Tibial artery (tissue), 4 donors: ENCODE data around the gene POU3F1.

Experiments used
- DNase-seq, 2 donors: peaks; one replicate each; pipeline ENCODE4 v3.0.0-alpha.2; 2019
- H3K27ac ChIP-seq, 2 donors: fragments of 200-600 bp; sonication (generic) in 1 of 2; 1 replicate in 1 of 2; 2 replicates in 1 of 2; pipeline ENCODE4 v1.5.1; 2018 to 2019; ENCODE audit warnings: mild to moderate bottlenecking in 1 of 2
- H3K27me3 ChIP-seq, 2 donors: fragments of 200-600 bp; sonication (generic) in 1 of 2; one replicate each; pipeline versions ENCODE4 v1.5.1 to v1.6.0; 2016 to 2019
- H3K36me3 ChIP-seq, 3 donors: fragments of 200-600 bp; sonication (generic) in 2 of 3; one replicate each; pipeline ENCODE4 v1.5.1; 2016 to 2019; ENCODE audit warnings: mild to moderate bottlenecking in 2 of 3
- H3K4me1 ChIP-seq, 4 donors: fragments of 200-600 bp; sonication (generic) in 2 of 4; 1 replicate in 3 of 4; 2 replicates in 1 of 4; pipeline ENCODE4 v1.5.1; 2016 to 2019
- H3K4me3 ChIP-seq, 2 donors: fragments of 200-600 bp; sonication (generic) in 1 of 2; 1 replicate in 1 of 2; 2 replicates in 1 of 2; pipeline ENCODE4 v1.5.1; 2018 to 2019; ENCODE audit warnings: mild to moderate bottlenecking in 2 of 2
- H3K9me3 ChIP-seq, 3 donors: fragments of 200-600 bp; sonication (generic) in 1 of 3; one replicate each; pipeline ENCODE4 v1.5.1; 2016 to 2019
- intact Hi-C: fragments of 100-400 bp; cut with DNase I; formaldehyde crosslinking; loops from one replicate; pipeline ENCODE4 v1.15.0; 2023; ENCODE audit warnings: low total_unique reads
- TF ChIP-seq, protein P1 (sequence below), 2 experiments: fragments of 200-600 bp in 1 of 2; fragments of 450-650 bp in 1 of 2; IDR thresholded peaks; one replicate each; pipeline ENCODE4 v1.5.1; 2017 to 2019; ENCODE audit warnings: antibody characterized with exemption in 2 of 2, mild to moderate bottlenecking in 1 of 2, moderate library complexity in 1 of 2

Gene POU3F1

DNA sequence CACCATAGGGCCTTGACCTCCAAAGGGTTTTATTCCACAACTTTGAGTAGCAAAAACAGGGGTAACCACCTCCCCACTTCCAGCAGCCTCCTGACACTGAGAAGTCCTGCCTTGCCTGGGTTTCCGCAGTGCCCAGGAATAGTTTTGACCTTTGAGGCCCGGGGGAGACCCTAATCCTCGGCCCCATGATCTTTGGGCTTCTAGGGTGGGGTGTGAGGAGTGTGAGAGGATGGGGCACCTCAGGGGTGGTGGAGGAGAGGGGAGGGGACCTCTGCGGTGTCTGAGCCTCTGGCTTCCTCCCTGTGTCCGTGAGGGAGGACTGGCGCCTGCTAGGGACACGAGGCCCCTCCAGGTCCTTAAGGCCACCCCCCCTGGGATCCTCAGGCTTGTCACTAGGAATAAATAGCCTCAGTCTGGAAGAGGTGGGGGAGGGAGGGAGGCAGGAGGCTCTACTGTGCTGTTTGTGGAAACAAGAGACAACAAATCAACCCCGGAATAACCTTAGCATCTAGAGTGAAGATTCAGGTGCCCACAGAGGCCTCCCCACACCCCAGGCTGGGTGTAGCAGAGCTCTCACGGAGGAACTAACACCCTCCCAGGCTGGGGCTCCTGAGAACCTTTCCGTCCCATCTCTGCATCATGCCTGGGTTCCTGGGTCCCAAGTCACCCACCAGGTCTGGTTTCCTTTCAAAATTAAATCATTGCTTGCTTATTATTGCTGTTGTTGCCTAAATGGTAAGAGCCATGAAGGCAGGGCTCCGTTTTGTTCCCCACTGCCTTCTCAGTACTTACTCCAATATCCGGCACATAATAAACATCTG lies 40.4 kb downstream of the POU3F1 start:
- Histone ChIP-seq H3K27ac (peak overlapping the region; percentile 93 to 98), H3K27me3 (no peaks in the 10 kb centered on the region), H3K4me1 (peaks cover 3 to 59% (median 42%) of the 10 kb centered on the region in 4 donors), H3K4me3 (peak overlapping the region; percentile 76 to 91), H3K9me3 (no peaks in the 10 kb centered on the region), H3K36me3 (no peaks in the 10 kb centered on the region)
- DNase-seq: peak; percentile 24 to 76
- TF ChIP-seq, protein P1, sequence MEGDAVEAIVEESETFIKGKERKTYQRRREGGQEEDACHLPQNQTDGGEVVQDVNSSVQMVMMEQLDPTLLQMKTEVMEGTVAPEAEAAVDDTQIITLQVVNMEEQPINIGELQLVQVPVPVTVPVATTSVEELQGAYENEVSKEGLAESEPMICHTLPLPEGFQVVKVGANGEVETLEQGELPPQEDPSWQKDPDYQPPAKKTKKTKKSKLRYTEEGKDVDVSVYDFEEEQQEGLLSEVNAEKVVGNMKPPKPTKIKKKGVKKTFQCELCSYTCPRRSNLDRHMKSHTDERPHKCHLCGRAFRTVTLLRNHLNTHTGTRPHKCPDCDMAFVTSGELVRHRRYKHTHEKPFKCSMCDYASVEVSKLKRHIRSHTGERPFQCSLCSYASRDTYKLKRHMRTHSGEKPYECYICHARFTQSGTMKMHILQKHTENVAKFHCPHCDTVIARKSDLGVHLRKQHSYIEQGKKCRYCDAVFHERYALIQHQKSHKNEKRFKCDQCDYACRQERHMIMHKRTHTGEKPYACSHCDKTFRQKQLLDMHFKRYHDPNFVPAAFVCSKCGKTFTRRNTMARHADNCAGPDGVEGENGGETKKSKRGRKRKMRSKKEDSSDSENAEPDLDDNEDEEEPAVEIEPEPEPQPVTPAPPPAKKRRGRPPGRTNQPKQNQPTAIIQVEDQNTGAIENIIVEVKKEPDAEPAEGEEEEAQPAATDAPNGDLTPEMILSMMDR (IDR thresholded peaks at IDR 0.05): no peak
- intact Hi-C loops: no loop called here

DNA sequence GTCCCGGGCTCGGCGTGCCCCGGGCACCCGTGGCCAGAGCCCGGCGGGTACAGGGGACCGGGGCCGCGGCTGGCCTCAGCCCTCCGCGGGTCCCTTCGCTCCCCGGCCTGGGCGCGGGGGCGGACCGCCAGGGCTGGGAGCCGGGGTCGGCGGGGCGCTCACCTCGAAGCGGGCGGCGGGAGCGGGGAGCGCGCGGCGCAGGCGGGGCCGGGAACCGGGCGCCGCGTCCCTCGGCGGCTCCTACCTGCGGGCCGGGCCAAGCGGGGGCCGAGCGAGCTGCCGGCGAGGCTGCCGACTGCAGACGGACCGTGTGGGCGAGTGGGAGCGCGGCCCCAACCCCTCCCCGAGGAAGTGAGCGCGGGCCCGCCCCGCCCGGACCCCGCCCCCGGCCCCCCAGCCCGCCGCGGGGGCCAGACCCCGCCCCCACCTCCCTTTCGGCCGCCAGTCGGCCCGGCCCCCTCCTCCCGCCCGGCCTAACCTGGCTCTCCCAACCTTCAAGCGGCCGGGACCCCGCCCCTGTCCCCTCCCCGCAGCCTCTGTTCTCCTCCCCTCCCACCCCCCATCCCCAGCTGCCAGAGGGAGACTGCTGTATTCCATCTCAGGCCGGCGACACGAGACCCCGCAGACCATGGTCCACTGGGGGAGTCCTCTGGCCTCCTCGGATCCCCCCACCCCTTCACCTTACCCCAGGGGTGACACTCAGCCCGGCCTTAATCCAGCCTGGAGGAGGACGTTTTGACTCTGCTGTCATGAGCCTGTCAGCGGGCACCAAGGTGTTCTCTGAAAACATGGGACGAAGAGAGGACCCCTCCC lies 41.2 kb downstream of the POU3F1 start, which contains the start of gene FHL3:
Gene FHL3, minus strand, starts transcription at position 320 of the 813 bp plus-strand sequence. CDS start 6,102 bp downstream, outside the sequence.
- Histone ChIP-seq H3K4me1 (peaks cover 4 to 68% (median 50%) of the 10 kb centered on the region in 4 donors), H3K4me3 (peak within 1 kb of the TSS; percentile 76 to 91), H3K27ac (peak within 1 kb of the TSS; percentile 93 to 98), H3K36me3 (no peaks in the 10 kb centered on the region), H3K27me3 (no peaks in the 10 kb centered on the region), H3K9me3 (no peaks in the 10 kb centered on the region)
- intact Hi-C loops: no loop called here
- TF ChIP-seq, protein P1 (IDR thresholded peaks at IDR 0.05): no peak
- peak; percentile 45 to 85 for DNase-seq

DNA sequence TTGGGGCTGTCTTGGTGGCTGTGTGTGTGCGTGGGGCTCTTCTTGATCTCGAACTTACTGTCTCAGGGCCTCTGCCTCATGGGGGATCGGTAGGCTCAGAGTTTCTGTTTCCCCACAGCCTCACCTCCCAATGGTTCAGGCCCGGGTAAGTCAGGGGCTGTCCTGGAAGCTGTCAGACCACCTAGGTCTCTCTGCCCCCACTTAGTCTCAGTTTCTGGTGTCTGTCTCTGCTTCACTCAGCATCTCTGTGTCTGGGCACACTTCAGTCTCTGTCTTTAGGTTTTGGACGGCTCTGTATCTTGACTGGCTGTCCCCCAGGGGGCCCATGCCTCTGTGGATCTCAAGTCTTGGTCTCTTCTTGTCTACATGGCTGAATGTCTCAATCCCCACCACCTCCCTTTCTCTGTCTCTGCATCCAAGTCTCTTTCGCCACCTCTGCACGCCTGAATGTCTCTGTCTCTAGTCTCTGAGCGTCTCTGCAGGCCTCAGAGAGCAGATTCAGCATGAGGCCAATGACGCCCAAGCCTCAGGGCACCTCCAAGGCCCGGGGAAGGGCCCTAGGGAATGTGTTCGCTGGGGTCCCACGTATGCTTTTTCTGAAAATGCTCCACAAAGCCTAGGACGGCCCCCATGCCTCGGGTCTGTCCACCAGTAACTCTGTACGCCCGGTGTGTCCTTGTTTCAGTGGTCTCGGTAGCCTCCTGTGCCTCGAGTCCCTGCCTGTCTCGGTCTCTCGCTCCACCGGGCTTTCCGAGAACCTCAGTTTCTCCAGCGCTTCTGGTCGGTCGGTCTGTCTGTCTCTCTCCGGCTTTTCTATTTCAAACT lies 42.1 kb downstream of the POU3F1 start:
- H3K4me1 ChIP-seq: peaks cover 11 to 72% (median 57%) of the 10 kb centered on the region in 4 donors
- H3K27me3 ChIP-seq: no peaks in the 10 kb centered on the region
- intact Hi-C loops: no loop called here
- TF ChIP-seq, protein P1 (IDR thresholded peaks at IDR 0.05): no peak
- H3K4me3 ChIP-seq: peak overlapping the region; percentile 76 to 91
- no peaks in the 10 kb centered on the region for H3K36me3 ChIP-seq
- peak overlapping the region; percentile 93 to 98 for H3K27ac ChIP-seq
- DNase-seq: peak in 1 of 2 donors; percentile 21
- no peaks in the 10 kb centered on the region for H3K9me3 ChIP-seq

DNA sequence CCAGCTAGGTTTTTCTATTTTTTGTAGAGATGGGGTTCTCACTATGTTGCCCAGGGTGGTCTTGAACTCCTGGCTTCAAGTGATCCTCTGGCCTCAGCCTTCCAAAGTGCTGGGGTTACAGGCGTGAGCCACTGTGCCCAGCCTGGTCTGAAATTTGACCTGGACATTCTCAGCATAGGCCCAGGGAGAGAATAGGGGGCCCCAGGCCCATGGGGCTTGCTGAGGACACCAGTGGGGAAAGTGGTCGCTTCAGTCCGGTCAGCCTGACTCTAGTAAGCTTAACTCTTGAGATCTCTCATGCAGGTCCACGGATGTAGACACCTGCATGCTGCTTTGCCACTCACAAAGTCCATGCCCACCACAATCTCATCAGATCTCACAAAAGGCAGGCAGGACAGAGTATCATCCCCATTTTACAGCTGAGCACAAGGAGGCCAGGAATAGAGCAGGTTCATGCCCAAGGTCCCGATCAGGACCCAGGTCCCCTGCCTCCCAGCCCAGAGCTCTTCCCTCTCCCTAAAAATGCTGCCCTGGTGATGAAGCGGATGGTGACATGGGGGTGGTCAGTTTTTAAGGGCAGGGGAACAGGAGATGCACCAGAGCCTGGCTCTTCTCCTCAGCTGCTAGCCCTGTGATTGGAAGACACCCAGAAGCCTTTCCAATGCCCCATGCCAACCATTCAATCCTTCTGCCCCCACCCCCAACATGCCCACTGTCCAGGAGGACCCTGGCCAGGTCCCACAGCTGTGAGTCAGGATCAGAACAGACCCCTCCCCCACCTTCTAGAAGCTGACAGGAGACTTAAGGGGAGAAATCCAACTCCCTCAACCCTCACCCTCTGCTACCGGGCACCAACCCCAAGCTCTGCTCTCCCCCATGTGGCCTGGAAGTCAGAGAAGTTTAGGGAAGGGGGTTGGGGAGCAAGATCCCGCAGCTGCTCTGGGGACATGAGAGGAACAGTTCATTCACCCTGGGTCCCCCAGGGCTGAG lies 43.0 kb downstream of the POU3F1 start:
- no peak for DNase-seq
- no peaks in the 10 kb centered on the region for H3K27me3 ChIP-seq
- H3K27ac ChIP-seq: peak overlapping the region; percentile 93 to 98
- peaks cover 0 to 5% (median 4%) of the 10 kb centered on the region in 3 donors for H3K36me3 ChIP-seq
- no peaks in the 10 kb centered on the region for H3K9me3 ChIP-seq
- TF ChIP-seq, protein P1 (IDR thresholded peaks at IDR 0.05): no peak
- peaks cover 15 to 74% (median 63%) of the 10 kb centered on the region in 4 donors for H3K4me1 ChIP-seq
- peak overlapping the region; percentile 76 to 91 for H3K4me3 ChIP-seq
- intact Hi-C loops: no loop called here
